ENCODE measurements around the gene ARF1.
A peak's percentile ranks its signal among the peaks of the same experiment; 100 is the strongest.

Gene ARF1

GRCh38 chr1:228043281-228043848, 39.1 kb upstream of the ARF1 start:
- DNase-seq (ENCODE audit: low read depth in 1 of 2, low spot score in 1 of 2) = peak; percentile 82 to 90
- in situ Hi-C loops (cut with HindIII; ENCODE audit: low pct_unique_long_range_greater_than_20kb, low sequenced_read_pairs) = no loop called here
- TF ChIP-seq JUND (IDR thresholded peaks at IDR 0.05; ENCODE audit: low read depth) = no peak

GRCh38 chr1:228044961-228045360, 37.5 kb upstream of the ARF1 start:
- no peak for DNase-seq (ENCODE audit: low read depth in 1 of 2, low spot score in 1 of 2)
- no peak for TF ChIP-seq JUND (IDR thresholded peaks at IDR 0.05; ENCODE audit: low read depth)
- in situ Hi-C loops (cut with HindIII; ENCODE audit: low pct_unique_long_range_greater_than_20kb, low sequenced_read_pairs) = no loop called here

GRCh38 chr1:228045405-228045804, 37.1 kb upstream of the ARF1 start:
- TF ChIP-seq JUND (IDR thresholded peaks at IDR 0.05; ENCODE audit: low read depth) = no peak
- no peak for DNase-seq (ENCODE audit: low read depth in 1 of 2, low spot score in 1 of 2)
- in situ Hi-C loops (cut with HindIII; ENCODE audit: low pct_unique_long_range_greater_than_20kb, low sequenced_read_pairs) = no loop called here

- in situ Hi-C loops (cut with HindIII; ENCODE audit: low pct_unique_long_range_greater_than_20kb, low sequenced_read_pairs) = no loop called here
- peak in 1 of 2 experiments; percentile 30 for DNase-seq (ENCODE audit: low read depth in 1 of 2, low spot score in 1 of 2)
- TF ChIP-seq JUND (IDR thresholded peaks at IDR 0.05; ENCODE audit: low read depth) = no peak
Observed at GRCh38 chr1:228045871-228046270, 36.6 kb upstream of the ARF1 start.

GRCh38 chr1:228046421-228047182, 35.9 kb upstream of the ARF1 start:
- TF ChIP-seq JUND (IDR thresholded peaks at IDR 0.05; ENCODE audit: low read depth) = no peak
- in situ Hi-C loops (cut with HindIII; ENCODE audit: low pct_unique_long_range_greater_than_20kb, low sequenced_read_pairs) = no loop called here
- no peak for DNase-seq (ENCODE audit: low read depth in 1 of 2, low spot score in 1 of 2)

GRCh38 chr1:228047183-228047466, 35.4 kb upstream of the ARF1 start:
- TF ChIP-seq JUND (IDR thresholded peaks at IDR 0.05; ENCODE audit: low read depth) = no peak
- DNase-seq (ENCODE audit: low read depth in 1 of 2, low spot score in 1 of 2) = no peak
- in situ Hi-C loops (cut with HindIII; ENCODE audit: low pct_unique_long_range_greater_than_20kb, low sequenced_read_pairs) = no loop called here

- DNase-seq (ENCODE audit: low read depth in 1 of 2, low spot score in 1 of 2) = no peak
- in situ Hi-C loops (cut with HindIII; ENCODE audit: low pct_unique_long_range_greater_than_20kb, low sequenced_read_pairs) = no loop called here
- no peak for TF ChIP-seq JUND (IDR thresholded peaks at IDR 0.05; ENCODE audit: low read depth)
Observed at GRCh38 chr1:228048120-228048519, 34.4 kb upstream of the ARF1 start.

- no peak for TF ChIP-seq JUND (IDR thresholded peaks at IDR 0.05; ENCODE audit: low read depth)
- in situ Hi-C loops (cut with HindIII; ENCODE audit: low pct_unique_long_range_greater_than_20kb, low sequenced_read_pairs) = no loop called here
- DNase-seq (ENCODE audit: low read depth in 1 of 2, low spot score in 1 of 2) = no peak
Observed at GRCh38 chr1:228048659-228049298, 33.7 kb upstream of the ARF1 start.

GRCh38 chr1:228050571-228051231, 31.8 kb upstream of the ARF1 start:
- in situ Hi-C loops (cut with HindIII; ENCODE audit: low pct_unique_long_range_greater_than_20kb, low sequenced_read_pairs) = no loop called here
- no peak for TF ChIP-seq JUND (IDR thresholded peaks at IDR 0.05; ENCODE audit: low read depth)
- no peak for DNase-seq (ENCODE audit: low read depth in 1 of 2, low spot score in 1 of 2)

- in situ Hi-C loops (cut with HindIII; ENCODE audit: low pct_unique_long_range_greater_than_20kb, low sequenced_read_pairs) = no loop called here
- no peak for TF ChIP-seq JUND (IDR thresholded peaks at IDR 0.05; ENCODE audit: low read depth)
Observed at GRCh38 chr1:228058172-228058948, 24.1 kb upstream of the ARF1 start.

GRCh38 chr1:228058949-228059633, 23.4 kb upstream of the ARF1 start:
- no peak for TF ChIP-seq JUND (IDR thresholded peaks at IDR 0.05; ENCODE audit: low read depth)
- in situ Hi-C loops (cut with HindIII; ENCODE audit: low pct_unique_long_range_greater_than_20kb, low sequenced_read_pairs) = no loop called here
- DNase-seq (ENCODE audit: low read depth in 1 of 2, low spot score in 1 of 2) = no peak

More at GRCh38 chr1:228058172-228058948, 24.1 kb upstream of the ARF1 start:
- no peak for DNase-seq (ENCODE audit: low read depth in 1 of 2, low spot score in 1 of 2)

Data from T47D (cell line).